A549 (cell line): Measurements from ENCODE around the gene DIRAS3. TPM values are rescaled to one million over a fixed set of nuclear protein-coding genes. Genes with fewer than 3 reads are reported as not detected.

Source experiments
- ATAC-seq, 2 experiments: fragments of 200-7000 bp in 1 of 2; fragments of >200 bp in 1 of 2; cut with Nextera tagmentation in 1 of 2; cut with Tn5 transposase in 1 of 2; 3 replicates each; pipeline versions ENCODE4 v1.8.0 to v1.9.1; 2018 to 2020; ENCODE audit warnings: mild to moderate bottlenecking in 1 of 2, moderate library complexity in 1 of 2
- CTCF ChIA-PET: fragments of 300-600 bp; sonication (Branson Sonifier 250); formaldehyde crosslinking; extraction: SDS; loops from one replicate; lab custom pipeline; 2021; ENCODE audit warnings: antibody characterized with exemption, inconsistent platforms; lab: Yijun Ruan, JAX
- POLR2A ChIA-PET: fragments of 350-600 bp; formaldehyde crosslinking; extraction: SDS; loops from one replicate; lab custom pipeline; 2021; ENCODE audit warnings: antibody characterized with exemption, inconsistent platforms; lab: Yijun Ruan, JAX
- DNase-seq, 2 experiments: peaks; one replicate each; pipeline versions ENCODE4 v3.0.0 to v3.0.0-alpha.2; 2011 to 2016; ENCODE audit warnings: low read depth in 1 of 2, low spot score in 1 of 2
- FAIRE-seq: peaks from 2 replicates; lab custom pipeline; 2011; peaks lifted over from hg19 to GRCh38; lab: Jason Lieb, UNC
- H3K27ac ChIP-seq, 2 experiments: fragments of >200 bp; sonication (Bioruptor Twin); formaldehyde crosslinking; 3 replicates each; pipeline ENCODE4 v1.5.1; 2016 to 2017
- H3K4me1 ChIP-seq: fragments of >200 bp; sonication (Bioruptor Twin); formaldehyde crosslinking; 3 replicates; pipeline ENCODE4 v1.6.1; 2016
- H3K4me2 ChIP-seq: fragments of >200 bp; sonication (Bioruptor Twin); formaldehyde crosslinking; 3 replicates; pipeline ENCODE4 v1.6.1; 2016
- H3K4me3 ChIP-seq: fragments of >200 bp; sonication (Bioruptor Twin); formaldehyde crosslinking; 3 replicates; pipeline ENCODE4 v1.5.1; 2016
- H3K9me3 ChIP-seq: fragments of >200 bp; sonication (Bioruptor Twin); formaldehyde crosslinking; 3 replicates; pipeline ENCODE4 v1.6.1; 2016
- ATOH8 ChIP-seq: fragments of 250-450 bp; sonication (Bioruptor Pico); IDR thresholded peaks from 2 replicates; pipeline ENCODE4 v1.5.0; 2020; ENCODE audit warnings: low read depth, mild to moderate bottlenecking, moderate library complexity
- BHLHE40 ChIP-seq: IDR thresholded peaks from 2 replicates; pipeline ENCODE4 v1.6.1; 2012; ENCODE audit warnings: low read depth, low read length, inconsistent platforms
- CBX2 ChIP-seq: fragments of 200-600 bp; sonication (generic); IDR thresholded peaks from 2 replicates; pipeline ENCODE4 v1.6.1; 2016; ENCODE audit warnings: low read depth, mild to moderate bottlenecking, borderline replicate concordance
- CEBPB ChIP-seq, 2 experiments: fragments of >200 bp in 1 of 2; sonication (Bioruptor Twin) in 1 of 2; formaldehyde crosslinking in 1 of 2; IDR thresholded peaks; 2 replicates each; pipeline ENCODE4 v1.6.1; 2012 to 2016
- CHD2 ChIP-seq: fragments of 150-350 bp; IDR thresholded peaks from 2 replicates; pipeline ENCODE4 v1.6.1; 2014; ENCODE audit warnings: low read length; ENCODE audit not compliant: partially characterized antibody
- E2F6 ChIP-seq: IDR thresholded peaks from 2 replicates; pipeline ENCODE4 v1.6.1; 2012; ENCODE audit warnings: low read depth, borderline replicate concordance
- EHMT2 ChIP-seq: fragments of 200-600 bp; sonication (generic); IDR thresholded peaks from 2 replicates; pipeline ENCODE4 v1.6.1; 2016; ENCODE audit warnings: antibody characterized with exemption, low read depth, mild to moderate bottlenecking, moderate library complexity
- ELK1 ChIP-seq: fragments of 150-350 bp; IDR thresholded peaks from 2 replicates; pipeline ENCODE4 v1.6.1; 2014; ENCODE audit warnings: low read depth, mild to moderate bottlenecking, low read length
- EP300 ChIP-seq, 2 experiments: fragments of >200 bp; sonication (Bioruptor Twin); formaldehyde crosslinking; IDR thresholded peaks; 2 replicates in 1 of 2; 3 replicates in 1 of 2; pipeline ENCODE4 v1.6.1; 2016 to 2017
- FOSB ChIP-seq: fragments of 250-450 bp; sonication (Bioruptor Pico); IDR thresholded peaks from 2 replicates; pipeline ENCODE4 v1.5.0; 2020; ENCODE audit warnings: mild to moderate bottlenecking, moderate library complexity
- FOXS1 ChIP-seq: fragments of 250-450 bp; sonication (Bioruptor Pico); IDR thresholded peaks from 2 replicates; pipeline ENCODE4 v1.5.0; 2020; ENCODE audit warnings: mild to moderate bottlenecking, moderate library complexity
- HES2 ChIP-seq: fragments of >200 bp; sonication (Bioruptor Twin); formaldehyde crosslinking; IDR thresholded peaks from 2 replicates; pipeline ENCODE4 v1.6.1; 2016
- HEYL ChIP-seq: fragments of 250-450 bp; sonication (Bioruptor Pico); IDR thresholded peaks from 2 replicates; pipeline ENCODE4 v1.8.0; 2021; ENCODE audit warnings: mild to moderate bottlenecking, moderate library complexity
- JUN ChIP-seq, 2 experiments: fragments of >200 bp; sonication (Bioruptor Twin); formaldehyde crosslinking; IDR thresholded peaks; 2 replicates in 1 of 2; 3 replicates in 1 of 2; pipeline ENCODE4 v1.6.1; 2016 to 2017
- JUNB ChIP-seq: fragments of >200 bp; sonication (Bioruptor Twin); formaldehyde crosslinking; IDR thresholded peaks from 2 replicates; pipeline ENCODE4 v1.6.1; 2016
- KDM1A ChIP-seq: fragments of 200-600 bp; sonication (generic); IDR thresholded peaks from 2 replicates; pipeline ENCODE4 v1.6.1; 2016; ENCODE audit warnings: low read depth, mild to moderate bottlenecking
- KDM5A ChIP-seq: fragments of 200-600 bp; sonication (generic); IDR thresholded peaks from 2 replicates; pipeline ENCODE4 v1.6.1; 2016; ENCODE audit warnings: antibody characterized with exemption, mild to moderate bottlenecking
- MAX ChIP-seq: IDR thresholded peaks from 2 replicates; pipeline ENCODE4 v1.6.1; 2012
- MAZ ChIP-seq: fragments of 150-350 bp; IDR thresholded peaks from 2 replicates; pipeline ENCODE4 v1.6.1; 2014; ENCODE audit warnings: antibody characterized with exemption, low read depth, low read length, borderline replicate concordance
- MYC ChIP-seq: IDR thresholded peaks from 2 replicates; pipeline ENCODE4 v1.6.1; 2012; ENCODE audit warnings: mild to moderate bottlenecking, inconsistent platforms, low read length, improper control_type of control experiment, borderline replicate concordance
- NFE2L2 ChIP-seq: fragments of 150-350 bp; conservative IDR thresholded peaks from 2 replicates; pipeline ENCODE4 v1.6.1; 2014; ENCODE audit warnings: low read length
- PBX3 ChIP-seq: IDR thresholded peaks from 2 replicates; pipeline ENCODE4 v1.6.1; 2012
- RCOR1 ChIP-seq: fragments of 150-350 bp; IDR thresholded peaks from 2 replicates; pipeline ENCODE4 v1.6.1; 2014; ENCODE audit warnings: antibody characterized with exemption, low read length, low read depth
- REST ChIP-seq: fragments of 200-600 bp; sonication (generic); IDR thresholded peaks from 2 replicates; pipeline ENCODE4 v1.6.1; 2016; ENCODE audit warnings: antibody characterized with exemption, mild to moderate bottlenecking, moderate library complexity
- ZC3H11A ChIP-seq: fragments of 450-650 bp; IDR thresholded peaks from 2 replicates; pipeline ENCODE4 v1.6.1; 2014; ENCODE audit warnings: antibody characterized with exemption, mild to moderate bottlenecking
- ZFP36 ChIP-seq: fragments of 450-650 bp; IDR thresholded peaks from 2 replicates; pipeline ENCODE4 v1.6.1; 2014; ENCODE audit warnings: borderline replicate concordance; ENCODE audit not compliant: partially characterized antibody
- WGBS: methylation state at CpG from one replicate; pipeline ENCODE4 v1.1.6; 2017; ENCODE audit errors: missing lambda C conversion rate; 5-methylcytosine and 5-hydroxymethylcytosine counted together
- polyA plus RNA-seq, 4 experiments: library from polyadenylated mRNA; depleted of rRNA in 3 of 4; stranded (reverse); fragments of >200 nt; fragmentation: RNase III in 1 of 4; extraction: RNeasy Plus Mini Kit Qiagen cat#74134 plus additional on column Dnase treatment in 1 of 4; gene quantifications; 2 replicates in 3 of 4; 3 replicates in 1 of 4; pipeline ENCODE4 v1.2.3, GENCODE V29; 2011 to 2017

DIRAS3 gene
- polyA plus RNA-seq, 2 of the 4 experiments (the other 2 are of a cell fraction) = 1.8 to 3.6 TPM

GRCh38 chr1:68045511-68046180, 4.8 kb downstream of the DIRAS3 start:
- TF ChIP-seq ZC3H11A (no peak), MAZ (no peak), E2F6 (no peak), RCOR1 (no peak), MAX (no peak), ZFP36 (no peak), EP300 (IDR thresholded peaks at IDR 0.05) (no peak), BHLHE40 (no peak), KDM5A (no peak), EHMT2 (no peak), MYC (no peak), KDM1A (no peak), FOSB (CRISPR knock-in tag) (no peak), CBX2 (no peak), REST (no peak), JUNB (no peak), ELK1 (no peak), CHD2 (no peak)
- no peak overlapping the region for H3K27ac ChIP-seq
- no peak overlapping the region for H3K4me2 ChIP-seq
- H3K9me3 ChIP-seq = no peaks in the 10 kb centered on the region
- DNase-seq = no peak
- H3K4me1 ChIP-seq = no peaks in the 10 kb centered on the region
- POLR2A ChIA-PET = no interaction called here
- CTCF ChIA-PET = no interaction called here
- ATAC-seq = no peak
- no peak for FAIRE-seq
- WGBS = 80% methylated on average over 4 of the region's 4 CpGs
- no peak overlapping the region for H3K4me3 ChIP-seq

GRCh38 chr1:68043443-68044090, 6.9 kb downstream of the DIRAS3 start:
- H3K9me3 ChIP-seq = no peaks in the 10 kb centered on the region
- no peak overlapping the region for H3K4me2 ChIP-seq
- DNase-seq (no peak), ATAC-seq (no peak), FAIRE-seq (no peak)
- TF ChIP-seq E2F6 (no peak), HES2 (no peak), FOSB (CRISPR knock-in tag) (no peak), ATOH8 (no peak), PBX3 (no peak), HEYL (CRISPR knock-in tag) (no peak), ZFP36 (no peak), CEBPB (IDR thresholded peaks at IDR 0.05) (no peak), JUN (IDR thresholded peaks at IDR 0.05) (no peak), FOXS1 (CRISPR knock-in tag) (no peak), NFE2L2 (no peak)
- POLR2A ChIA-PET = no interaction called here
- H3K4me1 ChIP-seq = no peaks in the 10 kb centered on the region
- WGBS = 80% methylated on average over 14 of the region's 22 CpGs
- H3K4me3 ChIP-seq = no peak overlapping the region
- CTCF ChIA-PET = no interaction called here
- no peak overlapping the region for H3K27ac ChIP-seq
